ENCODE results near the gene ARHGAP40.

GRCh38 chr20:38583306-38583705 lies 18.3 kb upstream of the ARHGAP40 start:
- TF ChIP-seq POLR2A (IDR thresholded peaks at IDR 0.05): no peak
- no peak for TF ChIP-seq CTCF (IDR thresholded peaks at IDR 0.05)

Measured in tibial nerve (tissue), 3 donors.